ENCODE data around the gene DHRS9. TPM values are rescaled to one million over a fixed set of nuclear protein-coding genes. Genes with fewer than 3 reads are reported as not detected.
A peak's percentile ranks its signal among the peaks of the same experiment; 100 is the strongest.
"Not testable (repeated sequence)": the region's sequence is repeated elsewhere in the genome, so short reads cannot be mapped to it uniquely, and the experiment has no call there.

The DHRS9 gene
- polyA plus RNA-seq, 3 donors = 0.18 to 0.69 (median 0.58) TPM

DNA sequence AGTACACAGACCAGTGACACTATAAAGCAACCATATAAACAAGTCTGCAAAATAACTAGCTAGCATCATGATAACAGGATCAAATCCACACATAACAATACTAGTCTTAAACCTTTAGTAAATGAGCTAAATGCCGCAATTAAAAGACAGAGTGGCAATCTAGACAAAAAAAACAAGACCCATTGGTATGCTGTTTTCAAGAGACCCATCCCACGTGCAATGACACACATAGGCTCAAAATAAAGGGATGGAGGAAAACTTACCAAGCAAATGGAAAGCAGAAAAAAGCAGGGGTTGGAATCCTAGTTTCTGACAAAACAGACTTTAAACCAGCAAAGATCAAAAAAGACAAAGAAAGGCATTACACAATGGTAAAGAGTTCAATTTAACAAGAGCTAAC lies 14.8 kb upstream of the DHRS9 start:
- DNase-seq (ENCODE audit: extremely low read depth in 1 of 11, low read depth in 9 of 11, low spot score in 4 of 11) = not testable (repeated sequence)

DNA sequence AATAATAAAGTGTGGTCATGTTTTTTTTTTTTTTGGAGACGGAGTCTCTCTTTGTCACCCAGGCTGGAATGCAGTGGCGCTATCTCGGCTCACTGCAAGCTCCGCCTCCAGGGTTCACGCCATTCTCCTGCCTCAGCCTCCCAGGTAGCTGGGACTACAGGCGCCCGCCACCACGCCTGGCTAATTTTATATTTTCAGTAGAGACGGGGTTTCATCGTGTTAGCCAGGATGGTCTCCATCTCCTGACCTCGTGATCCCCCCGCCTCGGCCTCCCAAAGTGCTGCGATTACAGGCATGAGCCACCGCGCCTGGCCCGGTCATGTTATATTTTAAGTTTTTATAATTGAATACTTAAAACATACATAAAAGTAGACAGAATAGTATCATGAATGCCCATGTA lies 5.2 kb upstream of the DHRS9 start:
- not testable (repeated sequence) for DNase-seq (ENCODE audit: extremely low read depth in 1 of 11, low read depth in 9 of 11, low spot score in 4 of 11)

DNA sequence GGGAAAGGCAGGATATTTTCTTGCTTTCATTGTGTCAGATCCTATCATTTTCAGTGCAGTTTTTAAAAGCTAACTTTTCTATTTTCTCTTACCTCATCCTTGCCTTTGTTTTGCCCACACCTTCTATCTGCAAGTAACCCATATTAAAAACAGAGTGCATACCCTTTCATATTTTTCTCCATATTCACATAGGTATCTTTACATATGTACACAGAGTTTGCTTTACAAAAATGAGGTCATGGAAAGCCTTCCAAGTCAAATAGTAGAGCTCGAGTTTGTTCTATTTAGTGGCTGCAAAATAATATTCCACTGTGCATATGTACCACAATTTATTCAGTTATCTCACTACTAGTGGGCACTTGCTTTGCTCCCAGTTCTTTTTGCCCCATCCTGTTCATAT lies 3.9 kb upstream of the DHRS9 start:
- no peak for DNase-seq (ENCODE audit: extremely low read depth in 1 of 11, low read depth in 9 of 11, low spot score in 4 of 11)

DNA sequence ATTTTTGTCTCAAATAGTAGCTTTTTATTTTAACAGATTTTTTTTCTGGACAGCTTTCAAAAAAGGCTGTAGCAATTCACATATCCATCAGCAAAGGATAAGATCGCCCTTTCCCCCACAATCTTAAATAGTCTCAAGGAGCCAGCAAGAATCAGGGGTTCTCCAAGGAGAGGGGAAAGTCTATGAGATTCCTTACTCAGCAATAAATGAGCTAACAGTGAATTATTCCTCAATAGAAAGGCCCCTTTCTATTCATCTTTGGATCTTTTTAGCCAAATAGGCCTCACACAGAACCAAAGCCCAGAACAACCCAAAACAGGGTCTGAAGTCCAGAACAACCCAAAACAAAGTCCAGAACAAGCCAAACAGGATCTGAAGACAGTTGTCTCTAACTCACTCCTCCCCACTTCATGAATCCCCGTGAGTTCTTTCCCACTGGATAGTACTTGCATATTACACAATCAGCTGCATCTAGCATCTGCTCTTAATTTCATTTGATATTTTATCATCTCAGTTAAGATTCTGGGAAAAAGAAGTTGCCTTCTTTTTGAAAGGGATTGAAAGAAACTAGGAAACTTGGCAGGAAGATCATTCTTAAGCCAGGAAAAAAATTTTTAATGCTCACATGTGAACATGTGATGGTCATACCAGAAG lies 3.4 kb upstream of the DHRS9 start:
- no peak for DNase-seq (ENCODE audit: extremely low read depth in 1 of 11, low read depth in 9 of 11, low spot score in 4 of 11)

DNA sequence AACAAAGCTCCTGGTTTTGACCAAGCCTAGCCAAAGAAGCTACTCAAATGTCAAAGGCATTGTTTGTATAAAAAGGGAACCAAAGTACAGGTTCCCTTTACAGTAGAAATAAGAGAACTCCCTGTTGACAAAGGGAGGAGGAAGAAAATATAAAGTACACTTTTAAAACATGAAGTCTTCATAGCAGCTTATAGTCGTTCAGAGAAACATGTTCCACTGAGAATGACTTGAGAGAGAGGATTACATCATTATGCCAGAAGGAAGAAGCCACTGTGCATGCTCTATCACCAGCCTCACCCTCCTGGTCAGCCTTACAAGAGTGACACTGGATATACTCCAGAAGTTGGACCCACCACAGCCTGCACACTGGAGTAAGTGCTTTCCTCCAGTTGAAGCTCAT lies 2.5 kb upstream of the DHRS9 start:
- DNase-seq (ENCODE audit: extremely low read depth in 1 of 11, low read depth in 9 of 11, low spot score in 4 of 11) = no peak

DNA sequence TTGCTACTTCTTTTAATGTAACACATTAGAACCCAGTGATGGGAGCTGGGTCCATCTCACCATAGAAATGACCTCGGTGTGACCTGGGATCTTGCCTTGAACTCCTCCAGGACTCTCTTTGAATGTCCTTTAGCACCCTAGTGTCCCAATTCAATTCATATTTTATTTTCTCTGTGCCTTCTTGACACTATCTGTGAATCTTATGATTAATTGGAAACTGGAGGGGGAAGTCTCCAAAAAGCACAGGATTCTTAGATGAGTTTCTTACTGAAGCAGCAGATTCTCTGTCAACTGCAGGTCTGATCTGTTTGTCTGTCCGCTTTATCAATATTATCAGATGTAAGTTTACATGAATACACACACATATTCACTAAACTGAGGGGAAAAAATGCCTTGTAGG lies 470 bp downstream of the DHRS9 start:
- DNase-seq (ENCODE audit: extremely low read depth in 1 of 11, low read depth in 9 of 11, low spot score in 4 of 11) = no peak

DNA sequence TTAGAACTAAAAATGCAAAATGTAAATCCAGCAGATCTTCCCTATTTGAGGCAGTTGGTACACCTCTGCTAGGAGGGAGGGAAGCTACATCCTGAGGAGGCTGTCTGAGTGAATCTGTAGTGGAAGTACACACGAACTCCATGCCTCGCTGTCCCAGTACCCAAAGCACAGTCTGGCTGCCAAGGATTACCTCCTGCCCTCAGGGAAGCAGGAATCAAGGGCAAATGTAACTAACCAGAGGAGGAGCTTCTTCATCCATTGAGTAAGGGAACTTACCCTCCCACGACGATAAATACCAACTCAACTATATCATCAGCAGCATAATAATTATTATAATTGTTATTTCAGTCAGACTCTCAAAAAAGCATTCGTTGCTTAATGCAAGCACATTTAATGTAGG lies 2.1 kb downstream of the DHRS9 start:
- DNase-seq (ENCODE audit: extremely low read depth in 1 of 11, low read depth in 9 of 11, low spot score in 4 of 11) = no peak

DNA sequence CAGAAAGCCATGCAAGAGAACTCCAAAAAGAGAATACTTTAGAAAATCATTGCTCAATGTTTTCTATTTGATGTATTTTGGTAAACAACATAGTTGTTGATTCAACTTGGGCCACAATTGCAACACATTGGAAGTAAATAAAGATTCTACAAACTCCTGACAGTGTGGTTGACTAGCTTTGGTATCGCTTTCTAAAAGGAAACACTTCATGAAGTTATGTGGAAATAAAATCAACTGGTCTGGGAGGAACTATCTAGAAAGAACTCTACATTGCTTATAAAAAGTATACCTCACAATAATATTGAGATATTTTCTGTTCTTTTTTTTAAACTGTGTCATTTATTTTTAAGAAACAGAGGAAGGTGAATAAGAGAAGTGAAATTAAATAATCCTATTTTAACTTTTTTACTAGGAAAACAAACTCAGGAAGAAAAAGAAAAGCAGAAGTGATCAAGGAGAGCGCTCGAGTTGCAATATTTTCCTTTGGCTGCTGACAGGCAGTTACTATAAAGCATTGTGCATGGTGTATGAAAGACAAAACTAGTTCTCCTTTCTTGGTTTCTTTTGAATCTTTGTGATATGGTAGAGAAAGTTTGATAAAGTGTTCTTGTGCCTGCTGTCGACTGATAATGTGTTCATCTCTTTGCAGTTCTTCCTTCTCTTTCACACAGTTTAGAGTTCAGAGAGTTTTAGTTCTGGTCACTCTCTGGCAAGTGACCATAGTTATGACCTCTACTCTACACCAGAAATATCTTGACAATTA lies 3.0 kb downstream of the DHRS9 start:
- DNase-seq (ENCODE audit: extremely low read depth in 1 of 11, low read depth in 9 of 11, low spot score in 4 of 11) = no peak

DNA sequence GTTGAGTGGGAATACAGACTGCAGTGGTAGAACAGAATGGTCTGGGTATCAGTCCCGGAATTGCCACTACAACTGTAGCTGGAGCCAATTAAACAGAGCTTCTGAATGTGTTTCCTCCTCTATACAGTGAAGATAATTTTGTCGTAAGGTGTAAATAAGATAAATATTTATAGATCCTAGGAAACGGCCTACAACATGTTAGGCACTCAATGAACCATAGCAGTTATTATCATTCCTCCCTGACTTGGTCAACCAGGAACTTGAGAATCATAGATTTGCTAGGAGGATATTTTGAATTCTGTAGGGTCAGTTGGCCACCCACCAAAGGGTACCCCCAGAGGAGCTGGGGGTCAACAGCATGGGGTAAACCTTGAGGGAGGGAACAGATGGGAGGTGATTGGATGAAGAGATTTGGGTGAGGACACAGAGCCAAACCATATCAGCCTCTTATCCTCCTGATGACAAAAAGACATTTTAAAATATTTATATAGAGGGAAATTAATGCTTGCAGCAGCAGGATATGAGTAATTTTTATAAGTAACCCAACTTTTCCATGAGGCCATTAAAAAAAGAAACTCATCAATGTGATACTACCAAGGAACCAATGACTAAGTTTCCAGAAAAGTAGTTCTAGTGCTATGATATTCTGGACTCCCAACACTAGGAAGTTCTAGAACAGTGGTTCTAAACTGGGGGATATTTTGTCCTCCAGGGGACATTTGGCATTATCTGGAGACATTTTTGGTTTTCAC lies 4.0 kb downstream of the DHRS9 start:
- no peak for DNase-seq (ENCODE audit: extremely low read depth in 1 of 11, low read depth in 9 of 11, low spot score in 4 of 11)

DNA sequence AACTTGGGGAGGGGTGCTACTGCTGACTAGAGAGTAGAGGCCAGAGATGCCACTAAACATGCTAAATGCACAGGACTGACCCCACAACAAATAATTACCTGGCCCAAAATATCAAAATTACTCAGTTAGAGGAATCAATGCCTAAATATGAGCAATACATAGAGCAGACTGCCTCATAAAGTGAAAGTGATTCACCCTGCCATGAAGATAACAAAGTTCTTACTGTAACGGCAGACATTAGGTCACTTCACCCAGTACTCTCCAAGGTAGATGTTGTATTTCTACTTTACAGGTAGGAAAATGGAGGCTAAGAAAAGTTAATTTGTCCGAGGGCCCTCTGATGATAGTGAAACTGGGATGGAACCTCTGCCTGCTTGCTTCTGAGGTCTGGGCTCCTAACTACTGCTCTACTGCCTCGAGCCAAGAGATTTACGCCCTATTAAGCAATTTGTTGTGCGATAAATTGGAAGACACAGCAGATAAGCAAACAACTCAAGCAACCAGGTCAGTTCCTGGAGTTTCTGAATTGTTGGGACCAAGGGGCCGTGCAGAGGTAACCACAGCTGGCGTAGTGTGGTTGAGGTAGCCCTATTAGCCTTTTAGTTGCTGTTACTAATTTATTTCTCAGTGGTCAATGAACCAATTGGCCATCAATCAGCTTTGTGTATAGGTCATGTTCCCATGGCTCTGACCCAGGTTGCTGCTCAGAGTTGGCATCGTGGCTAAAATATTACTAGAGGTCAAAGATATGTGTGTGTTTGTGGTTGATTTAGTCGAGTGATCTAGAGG lies 4.8 kb downstream of the DHRS9 start:
- peak in 3 of 11 donors; percentile 18 to 24 (median 22) for DNase-seq (ENCODE audit: extremely low read depth in 1 of 11, low read depth in 9 of 11, low spot score in 4 of 11)

DNA sequence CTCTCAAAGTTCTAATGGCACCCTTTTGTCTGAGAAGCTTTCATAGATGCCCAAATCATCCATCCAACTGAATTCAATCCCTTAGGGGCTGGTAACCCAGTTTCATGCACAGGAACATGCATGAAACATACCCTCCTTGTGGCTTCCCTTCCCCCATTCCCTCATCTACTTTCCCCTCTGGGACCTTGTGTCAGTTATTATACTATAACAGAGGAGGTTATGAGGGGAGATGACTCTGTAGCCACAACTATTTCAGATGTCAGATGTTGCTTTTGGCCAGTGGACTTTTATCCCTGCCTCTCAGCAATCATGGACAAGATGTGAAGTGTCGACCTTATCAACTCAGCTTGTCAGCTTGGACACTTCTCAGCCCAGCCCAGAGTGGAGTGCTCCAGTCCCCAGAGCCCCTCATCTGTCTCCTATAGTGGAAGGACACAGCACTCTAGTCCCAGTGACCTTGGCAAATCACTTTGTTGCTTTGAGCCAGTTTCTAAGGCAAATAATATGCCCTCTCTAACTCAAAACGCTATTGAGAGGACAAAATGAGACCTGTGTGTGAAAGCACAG lies 8.4 kb downstream of the DHRS9 start:
- DNase-seq (ENCODE audit: extremely low read depth in 1 of 11, low read depth in 9 of 11, low spot score in 4 of 11) = no peak

DNA sequence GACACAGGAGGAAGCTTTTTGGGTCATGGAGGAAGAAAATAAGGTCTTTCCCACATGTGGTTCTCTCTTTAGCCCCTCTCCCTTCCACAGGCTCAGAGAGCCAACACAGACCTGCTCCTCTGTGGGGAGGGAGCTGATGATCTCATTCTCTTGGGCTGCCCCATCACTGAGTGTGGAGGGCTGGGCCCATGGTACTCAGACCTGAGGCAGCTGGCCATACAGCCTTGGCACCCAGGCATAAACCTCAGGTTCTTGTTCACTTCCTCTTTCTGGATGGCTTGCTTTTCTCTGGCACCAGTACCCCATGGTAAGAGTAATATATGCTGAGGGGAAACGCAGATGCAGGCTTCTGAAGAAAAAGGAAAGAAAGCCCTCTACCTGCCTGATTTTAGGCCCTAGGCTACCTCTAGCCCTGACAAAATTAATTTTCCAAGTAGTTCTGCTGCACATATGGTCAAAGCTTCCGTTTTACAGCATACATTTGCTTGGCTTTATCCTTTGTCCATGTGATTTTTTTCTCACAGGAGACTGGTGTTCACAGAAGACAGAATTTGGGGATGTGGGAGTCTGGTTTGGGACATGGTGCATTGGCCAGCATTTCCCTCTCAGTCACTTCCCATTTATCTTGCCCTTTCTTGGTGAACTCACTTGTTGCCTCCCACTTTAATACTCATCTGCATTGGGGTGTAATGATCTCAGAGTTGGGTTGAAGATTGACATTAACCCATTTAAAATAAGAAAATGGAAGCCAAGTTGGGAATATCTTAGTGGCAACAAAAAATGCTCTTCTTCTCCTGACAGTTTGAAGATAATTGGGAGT lies 11.1 kb downstream of the DHRS9 start:
- DNase-seq (ENCODE audit: extremely low read depth in 1 of 11, low read depth in 9 of 11, low spot score in 4 of 11) = no peak

DNA sequence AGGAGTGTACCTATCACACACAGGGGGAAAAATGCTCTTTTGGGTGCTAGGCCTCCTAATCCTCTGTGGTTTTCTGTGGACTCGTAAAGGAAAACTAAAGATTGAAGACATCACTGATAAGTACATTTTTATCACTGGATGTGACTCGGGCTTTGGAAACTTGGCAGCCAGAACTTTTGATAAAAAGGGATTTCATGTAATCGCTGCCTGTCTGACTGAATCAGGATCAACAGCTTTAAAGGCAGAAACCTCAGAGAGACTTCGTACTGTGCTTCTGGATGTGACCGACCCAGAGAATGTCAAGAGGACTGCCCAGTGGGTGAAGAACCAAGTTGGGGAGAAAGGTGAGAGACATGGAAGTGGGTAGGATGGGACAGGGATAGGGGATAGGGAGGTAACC lies 12.2 kb downstream of the DHRS9 start:
- DNase-seq (ENCODE audit: extremely low read depth in 1 of 11, low read depth in 9 of 11, low spot score in 4 of 11) = no peak

DNA sequence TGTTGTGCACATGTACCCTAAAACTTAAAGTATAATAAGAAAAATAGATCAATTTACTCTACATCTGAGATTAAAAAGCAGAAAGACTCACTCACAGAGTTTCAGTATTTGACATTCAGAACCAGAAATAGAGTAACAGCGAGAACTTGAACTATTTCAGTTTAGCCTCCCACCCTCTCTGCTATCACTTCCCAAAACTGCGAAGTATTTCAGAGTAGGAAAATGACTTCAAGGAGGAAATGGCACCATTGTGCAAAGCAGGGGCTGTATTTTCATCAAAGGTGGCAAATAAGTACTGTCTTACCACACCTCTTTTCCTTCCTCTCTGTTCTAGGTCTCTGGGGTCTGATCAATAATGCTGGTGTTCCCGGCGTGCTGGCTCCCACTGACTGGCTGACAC lies 13.6 kb downstream of the DHRS9 start:
- no peak for DNase-seq (ENCODE audit: extremely low read depth in 1 of 11, low read depth in 9 of 11, low spot score in 4 of 11)

DNA sequence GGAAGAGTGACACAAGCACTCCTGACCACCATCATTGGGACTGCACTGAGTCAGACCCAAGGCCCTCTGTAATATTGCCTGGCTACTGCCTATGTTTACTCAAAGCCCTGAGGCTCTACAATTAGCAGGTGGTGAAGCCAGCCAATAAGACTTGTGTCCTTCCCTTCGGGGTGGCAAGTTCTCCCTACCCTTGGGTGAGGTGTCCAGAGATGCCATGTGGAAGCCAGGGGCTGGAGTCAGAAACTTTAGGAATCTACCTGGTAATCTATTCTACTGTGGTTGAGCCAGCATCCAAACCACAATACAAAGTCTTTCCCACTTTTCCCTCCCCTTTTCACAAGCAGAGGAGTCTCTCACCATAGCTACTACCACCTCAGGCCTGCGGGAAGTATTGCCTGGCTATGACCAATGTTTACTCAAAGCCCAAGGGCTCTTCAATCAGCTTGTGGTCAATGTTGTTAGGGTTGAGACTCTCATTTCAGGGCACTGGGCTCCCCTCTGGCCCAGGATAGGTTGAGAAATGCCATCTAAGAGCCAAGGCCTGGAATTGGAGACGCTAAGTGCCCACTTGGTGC lies 17.6 kb downstream of the DHRS9 start:
- DNase-seq (ENCODE audit: extremely low read depth in 1 of 11, low read depth in 9 of 11, low spot score in 4 of 11) = no peak

DNA sequence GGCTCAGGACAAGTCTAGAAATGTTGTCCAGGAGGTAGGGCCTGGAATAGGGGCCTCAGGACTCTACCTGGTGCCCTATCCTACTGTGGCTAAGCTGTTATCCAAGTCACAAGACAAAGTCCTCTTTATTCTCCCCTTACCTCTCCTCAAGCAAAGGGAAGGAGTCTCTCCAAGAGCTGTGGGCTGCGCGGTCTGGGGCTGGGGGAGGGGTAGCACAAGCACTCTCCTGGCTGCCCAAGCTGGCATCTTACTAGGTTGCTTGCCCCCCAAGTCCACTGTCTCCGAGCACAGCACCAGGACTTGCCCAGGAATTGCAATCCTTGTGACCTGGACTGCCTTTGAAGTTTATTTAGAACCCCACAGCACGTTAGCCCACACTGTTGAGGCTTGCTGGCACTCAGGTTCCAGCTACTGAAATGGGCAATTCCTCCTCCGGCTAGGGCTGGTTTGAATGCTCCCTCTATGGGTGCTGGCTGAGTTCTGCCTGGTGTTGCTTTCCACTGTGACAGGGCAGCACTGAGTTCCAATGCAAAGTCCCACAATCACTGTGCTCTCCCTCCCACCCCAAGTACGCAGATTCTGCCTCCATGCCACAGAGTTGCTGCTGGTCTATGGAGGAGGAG lies 18.5 kb downstream of the DHRS9 start:
- DNase-seq (ENCODE audit: extremely low read depth in 1 of 11, low read depth in 9 of 11, low spot score in 4 of 11) = no peak

DNA sequence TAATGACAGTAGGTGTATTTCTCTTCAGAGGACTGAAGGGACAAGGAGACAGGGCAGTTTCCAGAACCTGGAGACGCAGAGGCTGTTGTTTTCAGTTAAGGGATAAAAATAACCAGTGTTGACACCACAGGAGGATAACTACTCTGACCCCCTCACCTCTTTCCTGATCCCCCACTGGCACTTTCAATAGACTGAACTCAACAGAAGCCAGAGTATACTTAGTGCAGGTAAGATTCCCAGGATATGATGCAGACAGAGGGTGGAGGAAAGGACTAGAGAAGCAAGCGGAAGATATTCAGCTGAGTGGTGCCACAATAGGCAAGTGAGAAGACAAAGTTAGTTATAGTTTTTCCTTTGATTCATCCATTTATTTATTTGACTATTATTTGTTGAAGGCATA lies 19.8 kb downstream of the DHRS9 start:
- DNase-seq (ENCODE audit: extremely low read depth in 1 of 11, low read depth in 9 of 11, low spot score in 4 of 11) = no peak
